Melanocyte of skin (primary cell): ENCODE data around the gene NFAT5. TPM values are rescaled to one million over a fixed set of nuclear protein-coding genes. Genes with fewer than 3 reads are reported as not detected.

Experiments
- small RNA-seq, 2 donors: library from RNA; depleted of rRNA; stranded (forward); fragments of <200 nt; gene quantifications; one replicate each; pipeline ENCODE3, GENCODE V24; 2012
- total RNA-seq, 2 donors: library from RNA; depleted of rRNA; stranded (reverse); fragments of >200 nt; gene quantifications; 2 replicates each; pipeline ENCODE4 v1.2.3, GENCODE V29; 2012

The NFAT5 gene, protein sequence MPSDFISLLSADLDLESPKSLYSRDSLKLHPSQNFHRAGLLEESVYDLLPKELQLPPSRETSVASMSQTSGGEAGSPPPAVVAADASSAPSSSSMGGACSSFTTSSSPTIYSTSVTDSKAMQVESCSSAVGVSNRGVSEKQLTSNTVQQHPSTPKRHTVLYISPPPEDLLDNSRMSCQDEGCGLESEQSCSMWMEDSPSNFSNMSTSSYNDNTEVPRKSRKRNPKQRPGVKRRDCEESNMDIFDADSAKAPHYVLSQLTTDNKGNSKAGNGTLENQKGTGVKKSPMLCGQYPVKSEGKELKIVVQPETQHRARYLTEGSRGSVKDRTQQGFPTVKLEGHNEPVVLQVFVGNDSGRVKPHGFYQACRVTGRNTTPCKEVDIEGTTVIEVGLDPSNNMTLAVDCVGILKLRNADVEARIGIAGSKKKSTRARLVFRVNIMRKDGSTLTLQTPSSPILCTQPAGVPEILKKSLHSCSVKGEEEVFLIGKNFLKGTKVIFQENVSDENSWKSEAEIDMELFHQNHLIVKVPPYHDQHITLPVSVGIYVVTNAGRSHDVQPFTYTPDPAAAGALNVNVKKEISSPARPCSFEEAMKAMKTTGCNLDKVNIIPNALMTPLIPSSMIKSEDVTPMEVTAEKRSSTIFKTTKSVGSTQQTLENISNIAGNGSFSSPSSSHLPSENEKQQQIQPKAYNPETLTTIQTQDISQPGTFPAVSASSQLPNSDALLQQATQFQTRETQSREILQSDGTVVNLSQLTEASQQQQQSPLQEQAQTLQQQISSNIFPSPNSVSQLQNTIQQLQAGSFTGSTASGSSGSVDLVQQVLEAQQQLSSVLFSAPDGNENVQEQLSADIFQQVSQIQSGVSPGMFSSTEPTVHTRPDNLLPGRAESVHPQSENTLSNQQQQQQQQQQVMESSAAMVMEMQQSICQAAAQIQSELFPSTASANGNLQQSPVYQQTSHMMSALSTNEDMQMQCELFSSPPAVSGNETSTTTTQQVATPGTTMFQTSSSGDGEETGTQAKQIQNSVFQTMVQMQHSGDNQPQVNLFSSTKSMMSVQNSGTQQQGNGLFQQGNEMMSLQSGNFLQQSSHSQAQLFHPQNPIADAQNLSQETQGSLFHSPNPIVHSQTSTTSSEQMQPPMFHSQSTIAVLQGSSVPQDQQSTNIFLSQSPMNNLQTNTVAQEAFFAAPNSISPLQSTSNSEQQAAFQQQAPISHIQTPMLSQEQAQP (N-terminal part only)
- total RNA-seq, result 10 to 100 TPM; 20.0 to 21.3 TPM

GRCh38 chr16:69565671-69566239 lies at the start of gene NFAT5:
NFAT5 (plus strand) TSS chr16:69565966; CDS start chr16:69566302, 336 bp downstream.

DNA sequence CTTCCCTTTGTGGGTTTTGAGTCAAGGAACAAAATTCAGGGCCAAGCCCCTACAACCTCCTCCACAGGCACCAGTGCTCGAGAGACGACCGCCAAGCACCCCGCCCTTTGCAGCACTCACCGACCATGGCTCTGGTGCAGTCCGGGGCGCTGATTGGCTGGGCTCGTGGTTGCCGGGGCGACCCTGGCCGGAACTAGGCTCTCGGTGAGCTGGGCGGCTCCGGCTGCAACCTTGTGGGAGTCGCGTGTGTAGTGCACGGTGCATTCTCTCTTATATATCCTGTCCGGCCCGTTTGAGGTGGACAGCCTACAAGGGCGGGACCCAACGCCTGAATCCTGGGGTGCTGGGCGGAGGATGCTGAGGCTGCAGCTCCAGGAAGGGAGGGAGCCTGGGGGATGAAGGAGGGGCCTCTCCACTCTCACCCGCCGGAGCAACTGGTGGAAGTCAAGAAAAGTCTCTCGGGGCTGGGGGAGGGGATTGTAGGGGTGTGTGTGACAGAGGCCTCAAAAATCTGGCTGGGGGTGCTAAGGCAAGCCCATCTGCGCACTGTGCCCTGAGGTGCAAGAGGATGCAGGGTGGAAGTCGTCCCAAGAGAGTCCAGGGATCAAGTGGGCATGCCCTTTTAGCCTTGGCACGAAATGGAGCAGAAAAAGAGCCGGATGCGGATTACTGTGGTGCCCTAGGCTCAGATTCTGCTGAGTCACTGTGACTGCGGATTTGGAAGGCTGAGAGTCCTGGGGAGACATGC lies 160.7 kb downstream of the NFAT5 start, which contains the start of gene NQO1:
TSS of gene NQO1 (minus strand) at position 248 of the 748 bp plus-strand sequence. CDS start at position 127, 121 bp downstream.

Small RNA genes within 50 kb of the gene (small RNA-seq; reads per million reads assigned to genes)
- gene MIR1538, result 0 reads per million in 2 donors

Other genes with a start within 250 kb of the NFAT5 start
- gene PDF, start 235.4 kb upstream of the NFAT5 start, total RNA-seq, result 10 to 100 TPM; 15.1 to 20.3 TPM
- gene COG8, start 226.4 kb upstream of the NFAT5 start, total RNA-seq, result 10 to 100 TPM; 32.0 to 42.3 TPM
- gene NIP7, start 226.2 kb upstream of the NFAT5 start, total RNA-seq, result 10 to 100 TPM; 18.2 to 40.0 TPM
- gene TMED6, start 214.2 kb upstream of the NFAT5 start, total RNA-seq, result under 1 TPM in 1 of 2 donors, not detected in 1; 0.33 TPM
- 10 to 100 TPM in 1 of 2 donors, 1 to 10 TPM in 1; 10.0 to 17.3 TPM for gene TERF2, start 180.0 kb upstream of the NFAT5 start, total RNA-seq
- 100 to 1,000 TPM in 1 of 2 donors, 10 to 100 TPM in 1; 80.5 to 157 TPM for gene CYB5B, start 141.3 kb upstream of the NFAT5 start, total RNA-seq
- gene NQO1, start 160.6 kb downstream of the NFAT5 start, total RNA-seq, result 1,000 to 10,000 TPM in 1 of 2 donors, 100 to 1,000 TPM in 1; 492 to 2,225 TPM
- gene NOB1, start 189.0 kb downstream of the NFAT5 start, total RNA-seq, result 10 to 100 TPM; 20.6 to 36.0 TPM
- 10 to 100 TPM; 32.0 to 34.3 TPM for gene WWP2, start 196.4 kb downstream of the NFAT5 start, total RNA-seq